Sigmoid colon (tissue), 4 donors: Measurements from ENCODE around the gene DKC1.
"Not testable (repeated sequence)": the region's sequence is repeated elsewhere in the genome, so short reads cannot be mapped to it uniquely, and the experiment has no call there.

Experiments used
- CTCF ChIP-seq, 4 experiments: fragments of 450-650 bp in 3 of 4; fragments of 200-600 bp in 1 of 4; IDR thresholded peaks; one replicate each; pipeline ENCODE4 v1.5.1; 2016 to 2019; ENCODE audit warnings: antibody characterized with exemption in 4 of 4, mild to moderate bottlenecking in 3 of 4, moderate library complexity in 2 of 4
- POLR2A ChIP-seq, 2 donors: fragments of 450-650 bp; IDR thresholded peaks; one replicate each; pipeline ENCODE4 v1.6.1; 2016; ENCODE audit warnings: antibody characterized with exemption in 2 of 2, mild to moderate bottlenecking in 2 of 2, moderate library complexity in 2 of 2
- POLR2AphosphoS5 ChIP-seq, 4 donors: sonication (generic); formaldehyde crosslinking; IDR thresholded peaks; one replicate each; pipeline ENCODE4 v1.6.1; 2017; ENCODE audit warnings: antibody characterized with exemption in 4 of 4

DNA sequence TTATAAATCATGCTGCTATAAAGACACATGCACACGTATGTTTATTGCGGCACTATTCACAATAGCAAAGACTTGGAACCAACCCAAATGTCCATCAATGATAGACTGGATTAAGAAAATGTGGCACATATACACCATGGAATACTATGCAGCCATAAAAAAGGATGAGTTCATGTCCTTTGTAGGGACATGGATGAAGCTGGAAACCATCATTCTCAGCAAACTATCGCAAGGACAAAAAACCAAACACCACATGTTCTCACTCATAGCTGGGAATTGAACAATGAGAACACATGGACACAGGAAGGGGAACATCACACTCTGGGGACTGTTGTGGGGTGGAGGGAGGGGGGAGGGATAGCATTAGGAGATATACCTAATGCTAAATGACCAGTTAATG lies 62.9 kb downstream of the DKC1 start:
- TF ChIP-seq CTCF, POLR2A, POLR2AphosphoS5 (IDR thresholded peaks at IDR 0.05): not testable (repeated sequence)
